Omental fat pad (tissue), 4 donors: ENCODE measurements around the gene SLC26A11. TPM values are rescaled to one million over a fixed set of nuclear protein-coding genes. Genes with fewer than 3 reads are reported as not detected.

ENCODE experiments used
- ATAC-seq: fragments of 150-250 bp; one replicate; pipeline ENCODE4 v1.9.1; 2016; ENCODE audit warnings: mild to moderate bottlenecking, moderate library complexity; ENCODE audit not compliant: low FRiP score
- DNase-seq: peaks from one replicate; pipeline ENCODE4 v3.0.0-alpha.2; 2019; ENCODE audit warnings: low spot score
- total RNA-seq, 4 donors: library from RNA; depleted of rRNA; stranded (reverse); fragments of >200 nt; gene quantifications; one replicate each; pipeline ENCODE4 v1.1.0, GENCODE V29; 2016
- TF ChIP-seq, protein P1 (sequence below), 3 donors: fragments of 450-650 bp; IDR thresholded peaks; one replicate each; pipeline ENCODE4 v1.5.1; 2016 to 2017; ENCODE audit warnings: antibody characterized with exemption in 3 of 3, mild to moderate bottlenecking in 3 of 3, moderate library complexity in 2 of 3

Gene SLC26A11
- total RNA-seq, 4 donors from 2014 or later: 9.1 to 18.9 (median 11.3) TPM

DNA sequence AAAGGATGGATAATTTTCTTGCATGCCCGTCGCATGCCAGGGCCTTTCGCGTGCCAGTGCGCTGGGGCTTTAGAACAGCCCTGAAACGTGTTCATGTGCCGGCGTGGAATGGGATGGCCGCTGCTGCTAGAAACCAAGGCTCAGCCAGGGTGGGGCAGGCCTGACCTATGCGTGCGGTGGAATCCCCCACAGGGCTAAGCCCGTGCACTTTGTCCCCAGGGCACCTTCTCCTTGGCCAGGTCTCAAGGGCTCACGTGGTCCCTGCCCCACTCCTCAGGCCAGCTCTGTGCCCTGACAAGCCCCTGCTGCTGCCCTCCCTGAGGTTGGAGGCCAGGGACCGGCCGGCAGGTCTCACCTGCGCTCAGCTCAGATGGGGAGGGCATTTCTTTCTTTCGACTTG lies 27.3 kb downstream of the SLC26A11 start:
- DNase-seq: no peak
- ATAC-seq: no peak
- TF ChIP-seq, protein P1, sequence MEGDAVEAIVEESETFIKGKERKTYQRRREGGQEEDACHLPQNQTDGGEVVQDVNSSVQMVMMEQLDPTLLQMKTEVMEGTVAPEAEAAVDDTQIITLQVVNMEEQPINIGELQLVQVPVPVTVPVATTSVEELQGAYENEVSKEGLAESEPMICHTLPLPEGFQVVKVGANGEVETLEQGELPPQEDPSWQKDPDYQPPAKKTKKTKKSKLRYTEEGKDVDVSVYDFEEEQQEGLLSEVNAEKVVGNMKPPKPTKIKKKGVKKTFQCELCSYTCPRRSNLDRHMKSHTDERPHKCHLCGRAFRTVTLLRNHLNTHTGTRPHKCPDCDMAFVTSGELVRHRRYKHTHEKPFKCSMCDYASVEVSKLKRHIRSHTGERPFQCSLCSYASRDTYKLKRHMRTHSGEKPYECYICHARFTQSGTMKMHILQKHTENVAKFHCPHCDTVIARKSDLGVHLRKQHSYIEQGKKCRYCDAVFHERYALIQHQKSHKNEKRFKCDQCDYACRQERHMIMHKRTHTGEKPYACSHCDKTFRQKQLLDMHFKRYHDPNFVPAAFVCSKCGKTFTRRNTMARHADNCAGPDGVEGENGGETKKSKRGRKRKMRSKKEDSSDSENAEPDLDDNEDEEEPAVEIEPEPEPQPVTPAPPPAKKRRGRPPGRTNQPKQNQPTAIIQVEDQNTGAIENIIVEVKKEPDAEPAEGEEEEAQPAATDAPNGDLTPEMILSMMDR (IDR thresholded peaks at IDR 0.05): no peak

DNA sequence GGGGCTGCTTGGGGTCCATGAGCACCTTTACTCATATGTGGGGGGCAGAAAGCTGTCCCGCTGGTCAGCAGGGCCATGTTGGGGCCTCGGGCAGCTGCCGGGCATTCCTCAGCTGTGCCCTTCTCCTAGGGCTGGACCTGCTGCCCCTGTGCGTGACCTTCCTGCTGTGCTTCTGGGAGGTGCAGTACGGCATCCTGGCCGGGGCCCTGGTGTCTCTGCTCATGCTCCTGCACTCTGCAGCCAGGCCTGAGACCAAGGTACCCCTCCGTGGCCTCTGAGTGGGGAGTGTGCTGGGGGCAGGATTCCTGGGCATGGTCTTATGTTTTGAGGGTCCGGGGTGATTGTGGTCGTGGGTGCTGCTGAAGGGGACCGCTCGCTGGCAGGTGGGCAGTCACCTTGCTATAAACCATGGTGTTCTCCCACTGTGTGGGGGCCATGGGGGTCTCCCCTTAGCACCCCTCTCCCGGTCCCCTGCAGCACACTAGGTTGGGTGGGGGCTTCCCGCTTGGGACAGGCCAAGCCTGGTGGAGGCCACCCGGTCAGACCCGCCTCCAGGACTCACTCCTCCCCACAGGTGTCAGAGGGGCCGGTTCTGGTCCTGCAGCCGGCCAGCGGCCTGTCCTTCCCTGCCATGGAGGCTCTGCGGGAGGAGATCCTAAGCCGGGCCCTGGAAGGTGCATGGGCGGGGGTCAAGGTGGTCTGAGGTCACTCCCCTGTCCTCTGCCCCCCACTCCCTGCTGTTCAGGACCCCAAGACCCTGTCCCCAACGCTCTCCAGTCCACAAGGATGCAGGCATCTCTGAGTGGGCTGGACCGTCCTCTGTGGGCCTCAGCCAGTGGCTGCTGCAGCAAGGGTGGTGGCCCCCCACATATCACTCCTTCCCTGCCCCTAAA lies 28.0 kb downstream of the SLC26A11 start:
- ATAC-seq (no peak), DNase-seq (no peak)
- TF ChIP-seq, protein P1 (IDR thresholded peaks at IDR 0.05): no peak

DNA sequence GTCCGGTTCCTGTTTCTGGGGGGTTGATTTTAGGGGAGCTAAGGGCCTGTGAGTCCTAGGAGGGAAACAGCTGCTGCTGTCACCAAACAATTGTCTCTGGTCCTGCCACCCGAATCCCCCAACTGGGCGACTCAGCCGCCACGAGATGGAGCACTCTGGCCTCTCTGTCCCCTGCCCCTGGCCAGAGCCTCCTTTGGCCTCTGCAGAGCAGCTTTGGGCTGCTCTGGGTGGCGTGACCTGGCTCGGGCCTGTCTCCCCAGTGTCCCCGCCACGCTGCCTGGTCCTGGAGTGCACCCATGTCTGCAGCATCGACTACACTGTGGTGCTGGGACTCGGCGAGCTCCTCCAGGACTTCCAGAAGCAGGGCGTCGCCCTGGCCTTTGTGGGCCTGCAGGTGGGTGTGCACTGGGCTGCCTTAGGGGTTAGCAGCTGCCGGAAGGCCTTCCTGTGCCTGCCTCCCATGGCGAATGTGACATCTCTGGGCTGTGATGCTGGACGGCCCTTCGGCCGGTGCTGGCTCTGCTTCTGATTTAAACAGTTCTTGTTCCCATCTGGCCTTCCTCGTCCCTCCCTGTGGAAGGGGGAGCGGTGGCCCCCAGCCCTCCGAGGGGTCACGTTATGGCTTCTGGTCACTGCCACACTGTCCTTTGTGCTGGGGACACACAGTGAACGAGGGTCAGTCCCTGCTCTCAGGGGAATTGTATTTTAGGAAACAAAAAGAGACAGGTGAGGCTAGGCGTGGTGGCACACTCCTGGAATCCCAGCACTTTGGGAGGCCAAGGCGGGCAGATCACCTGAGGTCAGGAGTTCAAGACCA lies 28.9 kb downstream of the SLC26A11 start:
- TF ChIP-seq, protein P1 (IDR thresholded peaks at IDR 0.05): no peak
- ATAC-seq: no peak
- DNase-seq: no peak

DNA sequence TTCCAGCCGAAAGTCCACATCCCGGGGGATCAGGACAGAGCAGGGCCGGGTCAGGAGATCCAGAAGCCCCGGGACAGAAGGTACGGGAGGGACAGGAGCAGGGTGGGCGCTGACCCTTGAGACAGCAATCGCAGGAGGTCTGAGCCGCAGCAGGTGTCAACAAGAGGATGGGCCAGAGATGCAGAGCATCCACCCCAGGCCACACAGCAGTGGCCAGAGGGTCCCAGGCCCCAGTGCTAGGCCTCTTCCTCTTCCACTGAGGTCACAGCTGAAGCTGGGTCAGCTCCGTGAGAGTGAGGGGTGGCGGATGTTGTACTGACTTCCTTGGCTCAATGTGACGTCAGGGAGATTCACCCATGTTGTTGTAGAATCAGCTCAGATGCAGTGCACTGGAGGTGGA lies 31.7 kb downstream of the SLC26A11 start:
- DNase-seq (no peak), ATAC-seq (no peak)

DNA sequence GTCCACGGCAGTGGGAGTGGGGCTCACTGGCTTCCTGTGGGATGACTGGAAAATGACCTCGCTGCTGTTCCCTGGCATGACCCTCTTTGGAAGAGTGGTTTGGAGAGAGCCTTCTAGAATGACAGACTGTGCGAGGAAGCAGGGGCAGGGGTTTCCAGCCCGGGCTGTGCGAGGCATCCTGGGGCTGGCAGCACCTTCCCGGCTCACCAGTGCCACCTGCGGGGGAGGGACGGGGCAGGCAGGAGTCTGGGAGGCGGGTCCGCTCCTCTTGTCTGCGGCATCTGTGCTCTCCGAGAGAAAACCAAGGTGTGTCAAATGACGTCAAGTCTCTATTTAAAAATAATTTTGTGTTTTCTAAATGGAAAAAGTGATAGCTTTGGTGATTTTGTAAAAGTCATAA lies 32.6 kb downstream of the SLC26A11 start:
- DNase-seq (no peak), ATAC-seq (no peak)
- TF ChIP-seq, protein P1 (IDR thresholded peaks at IDR 0.05): no peak

More for the DNA sequence above, 31.7 kb downstream of the SLC26A11 start:
- TF ChIP-seq, protein P1 (IDR thresholded peaks at IDR 0.05): no peak

DNA sequence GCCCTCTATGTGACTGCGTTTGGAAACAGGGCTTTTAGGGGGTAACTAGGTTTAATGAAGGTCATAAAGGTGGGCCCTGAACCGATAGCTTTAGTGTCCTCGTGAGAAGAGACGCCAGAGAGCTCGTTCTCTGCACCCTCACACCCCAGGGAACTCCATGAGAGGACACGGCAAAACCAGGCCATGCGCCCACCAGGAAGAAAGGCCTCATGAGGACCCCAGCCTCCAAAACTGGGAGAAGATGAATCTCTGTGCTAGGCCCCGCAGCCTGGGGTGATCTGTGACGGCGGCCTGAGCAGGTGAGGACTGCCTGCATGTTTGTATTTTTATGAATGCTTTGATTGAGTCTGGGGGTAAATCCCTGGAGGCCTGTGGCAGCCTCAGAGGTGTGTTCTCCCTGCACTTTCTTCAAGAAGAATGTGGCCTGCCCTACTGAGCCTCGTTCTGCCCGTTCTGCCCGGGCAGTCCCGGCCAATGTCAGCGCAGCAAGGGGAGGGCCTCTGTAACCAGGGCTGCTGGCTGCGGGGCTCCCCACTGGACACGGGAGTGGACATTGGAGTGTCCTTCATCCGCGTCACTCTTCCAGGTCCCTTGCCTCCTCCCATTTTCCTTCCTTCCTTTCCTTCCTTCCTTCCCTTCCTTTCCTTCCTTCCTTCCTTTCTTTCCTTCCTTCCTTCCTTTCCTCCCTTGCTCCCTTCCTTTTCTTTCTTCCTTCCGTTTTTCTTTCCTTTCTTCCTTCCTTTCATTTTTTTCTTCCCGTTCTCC lies 33.6 kb downstream of the SLC26A11 start:
- DNase-seq (no peak), ATAC-seq (no peak)
- TF ChIP-seq, protein P1 (IDR thresholded peaks at IDR 0.05): no peak
